Body of pancreas (tissue), 4 donors: ENCODE results near the gene KCNG4.
"Not testable (repeated sequence)": the region's sequence is repeated elsewhere in the genome, so short reads cannot be mapped to it uniquely, and the experiment has no call there.

Experiments
- CTCF ChIP-seq, 7 experiments: fragments of 450-650 bp in 4 of 7; fragments of 200-600 bp in 3 of 7; sonication (generic) in 3 of 7; IDR thresholded peaks; one replicate each; pipeline ENCODE4 v1.5.1; 2016 to 2019; ENCODE audit warnings: antibody characterized with exemption in 7 of 7
- POLR2A ChIP-seq, 3 donors: fragments of 450-650 bp; IDR thresholded peaks; one replicate each; pipeline ENCODE4 v1.6.1; 2016; ENCODE audit warnings: antibody characterized with exemption in 3 of 3, mild to moderate bottlenecking in 2 of 3

- TF ChIP-seq CTCF, POLR2A (IDR thresholded peaks at IDR 0.05): not testable (repeated sequence)
Measured at GRCh38 chr16:84204551-84204950, 35.3 kb downstream of the KCNG4 start.
